ELR (cell line): ENCODE results near the gene CPNE9.
"Not testable (repeated sequence)": the region's sequence is repeated elsewhere in the genome, so short reads cannot be mapped to it uniquely, and the experiment has no call there.

ENCODE experiments used
- DNase-seq: peaks from one replicate; pipeline ENCODE4 v3.0.0-alpha.2; 2015; ENCODE audit warnings: low read depth

CPNE9 gene

DNA sequence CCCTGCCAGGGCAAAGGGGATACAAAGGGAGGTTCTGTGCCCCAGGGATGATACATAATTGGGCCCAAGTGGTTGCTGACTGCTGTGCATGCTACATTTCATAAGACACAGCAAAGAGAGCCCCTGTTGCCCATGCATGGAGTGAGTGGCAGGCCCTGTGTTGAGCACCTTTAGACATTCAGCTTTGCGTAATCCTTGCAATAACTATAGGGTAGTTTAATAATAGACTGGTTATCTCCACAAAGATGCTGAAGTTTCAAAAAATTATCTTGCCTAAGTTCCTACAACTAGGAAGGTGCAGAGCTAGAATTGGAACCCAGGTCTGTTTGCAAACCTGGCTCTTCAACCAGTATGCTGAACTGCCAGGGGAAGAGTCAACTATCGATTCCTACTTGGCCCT lies 44.4 kb downstream of the CPNE9 start:
- DNase-seq: no peak

DNA sequence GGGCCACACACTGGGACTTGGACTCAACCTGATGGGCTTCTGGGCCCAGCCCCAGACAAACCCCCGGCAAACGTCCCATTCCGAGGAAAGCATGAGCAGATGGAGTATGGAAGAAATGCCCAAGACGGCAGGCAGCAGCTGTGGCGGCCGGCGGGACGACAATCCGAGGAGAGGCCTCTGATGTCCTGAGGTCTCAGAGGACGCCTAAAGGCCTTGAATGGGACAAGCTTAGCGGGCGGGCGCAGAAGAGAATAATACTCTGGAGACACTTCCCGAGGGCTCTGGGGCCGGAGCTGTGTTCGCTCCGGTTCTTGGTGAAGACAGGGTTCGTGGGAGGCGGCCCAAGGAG lies 45.6 kb downstream of the CPNE9 start:
- DNase-seq: no peak

DNA sequence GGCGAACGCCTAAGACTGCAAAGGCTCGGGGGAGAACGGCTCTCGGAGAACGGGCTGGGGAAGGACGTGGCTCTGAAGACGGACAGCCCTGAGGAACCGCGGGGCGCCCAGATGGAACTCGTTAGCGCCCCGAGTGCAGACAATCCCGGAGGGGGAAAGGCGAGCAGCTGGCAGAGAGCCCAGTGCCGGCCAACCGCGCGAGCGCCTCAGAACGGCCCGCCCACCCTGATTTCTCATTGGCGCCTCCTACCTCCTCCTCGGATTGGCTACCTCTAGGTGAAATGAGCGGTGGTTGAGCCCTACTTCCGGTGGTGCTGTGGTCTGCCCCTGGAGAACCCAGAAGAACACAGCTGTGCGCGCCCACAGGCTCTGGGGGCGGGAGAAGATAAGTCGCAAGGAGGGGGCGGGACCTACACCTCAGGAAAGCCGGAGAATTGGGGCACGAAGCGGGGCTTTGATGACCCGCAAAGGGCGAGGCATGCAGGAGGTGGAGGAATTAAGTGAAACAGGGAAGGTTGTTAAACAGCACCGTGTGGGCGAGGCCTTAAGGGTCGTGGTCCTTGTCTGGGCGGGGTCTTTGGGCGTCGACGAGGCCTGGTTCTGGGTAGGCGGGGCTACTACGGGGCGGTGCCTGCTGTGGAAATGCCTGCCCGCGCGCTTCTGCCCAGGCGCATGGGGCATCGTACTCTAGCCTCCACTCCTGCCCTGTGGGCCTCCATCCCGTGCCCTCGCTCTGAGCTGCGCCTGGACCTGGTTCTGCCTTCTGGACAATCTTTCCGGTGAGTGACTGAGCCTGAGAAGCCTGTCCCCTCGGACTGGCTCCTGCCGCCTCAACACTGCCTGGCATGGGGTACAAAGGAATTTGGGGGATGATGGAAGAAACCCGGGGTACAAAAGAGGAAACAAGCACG lies 46.3 kb downstream of the CPNE9 start, which contains the start of gene OGG1:
Gene OGG1 (plus strand): TSS at position 308 of the 911 bp plus-strand sequence. CDS start 335 bp downstream, at position 643.
- DNase-seq: peak; percentile 99

DNA sequence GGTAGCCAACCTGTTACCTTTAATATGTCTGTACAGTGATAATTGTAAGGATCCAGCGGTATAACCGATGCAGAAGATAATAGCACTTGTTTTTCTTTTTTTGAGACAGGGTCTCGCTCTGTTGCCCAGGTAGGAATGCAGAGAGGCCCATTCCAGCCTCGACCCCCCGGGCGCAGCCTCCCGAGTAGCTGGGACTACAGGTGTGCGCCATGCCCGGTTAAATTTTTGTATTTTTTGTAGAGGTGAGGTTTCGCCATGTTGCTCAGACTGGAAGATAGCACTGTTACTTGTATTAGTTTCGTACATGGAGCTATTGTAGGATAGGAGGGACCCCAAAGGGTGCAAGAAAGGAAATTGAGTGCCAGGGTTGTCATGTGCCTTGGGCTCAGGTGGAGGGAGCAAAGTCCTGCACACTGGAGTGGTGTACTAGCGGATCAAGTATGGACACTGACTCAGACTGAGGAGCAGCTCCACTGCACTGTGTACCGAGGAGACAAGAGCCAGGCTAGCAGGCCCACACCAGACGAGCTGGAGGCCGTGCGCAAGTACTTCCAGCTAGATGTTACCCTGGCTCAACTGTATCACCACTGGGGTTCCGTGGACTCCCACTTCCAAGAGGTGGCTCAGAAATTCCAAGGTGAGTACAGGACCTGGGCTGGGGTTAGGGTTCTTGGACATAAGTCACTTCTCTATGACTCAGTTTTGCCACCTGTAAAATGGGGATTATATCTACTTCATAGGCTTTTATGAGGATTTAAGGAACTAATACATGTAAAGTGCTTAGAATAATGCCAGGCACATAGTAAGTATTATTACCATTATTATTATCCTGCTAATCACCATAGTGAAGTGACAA lies 47.2 kb downstream of the CPNE9 start:
- peak; percentile 47 for DNase-seq

DNA sequence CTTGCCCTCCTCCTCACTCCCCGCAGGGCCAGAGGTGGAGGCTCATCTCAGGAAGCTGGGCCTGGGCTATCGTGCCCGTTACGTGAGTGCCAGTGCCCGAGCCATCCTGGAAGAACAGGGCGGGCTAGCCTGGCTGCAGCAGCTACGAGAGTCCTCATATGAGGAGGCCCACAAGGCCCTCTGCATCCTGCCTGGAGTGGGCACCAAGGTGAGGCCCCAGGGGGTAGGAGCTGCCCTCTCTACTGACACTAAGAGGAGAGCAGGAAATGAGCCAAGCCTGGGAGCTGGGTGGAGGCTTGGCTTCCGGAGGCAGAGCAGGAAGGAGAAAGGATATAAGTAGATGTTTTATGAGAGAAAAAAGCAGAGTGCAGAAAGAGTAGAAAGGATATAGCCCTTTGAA lies 51.0 kb downstream of the CPNE9 start:
- DNase-seq: peak; percentile 45

DNA sequence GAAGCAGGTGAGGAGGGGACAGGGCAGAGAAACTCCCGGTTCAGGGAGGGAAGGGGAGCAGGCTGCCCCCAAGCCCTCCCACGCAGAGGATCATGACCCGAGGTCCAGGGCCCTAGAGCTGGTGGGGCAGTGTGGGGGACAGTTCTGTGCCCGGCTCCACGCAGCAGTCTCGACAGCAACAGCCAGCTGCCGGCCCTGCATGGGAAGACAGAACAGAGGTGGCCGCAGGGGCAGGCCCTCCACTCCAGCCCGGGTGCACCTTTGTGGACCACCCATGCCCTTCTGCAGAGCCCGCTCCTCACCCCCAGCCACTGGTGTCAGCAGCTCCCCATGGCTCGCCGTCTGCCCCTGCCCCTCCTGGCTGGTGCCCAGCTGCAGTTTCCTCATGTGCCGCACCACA lies 53.8 kb downstream of the CPNE9 start:
- no peak for DNase-seq

DNA sequence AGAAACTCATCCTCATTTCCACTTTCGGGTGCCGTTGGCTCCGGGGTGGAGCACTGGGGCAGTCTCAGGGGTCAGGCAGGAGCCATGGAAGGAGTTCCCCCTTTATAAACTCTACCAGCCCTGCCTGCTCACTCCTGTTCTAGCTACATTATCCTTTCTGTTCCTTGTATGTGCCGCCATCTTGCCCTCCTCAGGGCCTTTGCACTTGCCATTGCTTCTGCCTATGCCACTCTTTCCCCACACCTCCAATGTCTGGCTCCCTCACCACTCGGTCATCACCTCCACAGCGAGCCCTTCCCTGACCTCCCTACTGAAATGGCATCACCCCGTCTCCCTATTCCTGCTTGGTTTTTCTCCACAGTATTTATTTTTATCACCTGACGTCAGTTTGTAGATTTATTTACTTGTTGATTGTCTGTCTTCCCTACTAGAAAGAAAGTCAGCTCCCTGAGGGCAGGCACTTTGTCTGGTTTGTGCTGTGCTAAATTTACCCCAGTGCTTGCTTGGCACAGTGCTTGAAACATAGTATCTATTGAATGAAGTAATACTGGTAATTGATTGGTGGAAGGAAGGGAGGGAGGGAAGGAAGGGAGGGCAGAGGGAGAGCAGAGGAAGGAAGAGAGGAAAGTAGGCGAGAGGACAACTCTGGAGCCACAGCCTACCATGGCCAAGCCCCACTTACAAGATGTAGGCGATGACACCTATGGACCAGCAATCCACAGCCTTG lies 57.3 kb downstream of the CPNE9 start:
- DNase-seq: no peak

DNA sequence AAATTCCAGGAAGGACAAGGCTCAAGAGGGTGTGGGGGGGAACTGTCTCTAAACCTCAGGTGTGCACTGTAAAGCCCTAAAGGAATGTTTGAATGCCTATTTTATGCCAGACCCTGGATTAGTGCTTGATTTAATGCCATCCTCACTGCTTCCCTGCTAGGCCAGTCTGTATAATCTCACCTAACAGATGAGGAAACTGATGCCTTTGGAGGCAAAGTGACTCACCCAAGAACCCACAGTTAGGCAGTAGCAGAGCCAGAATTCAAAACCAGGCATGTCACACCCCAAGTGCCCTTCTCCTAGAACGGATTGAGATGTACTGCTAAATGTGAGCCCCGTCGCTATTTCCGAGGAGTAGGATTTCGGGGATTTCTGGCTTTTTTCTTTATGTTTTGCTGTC lies 58.3 kb downstream of the CPNE9 start:
- no peak for DNase-seq

DNA sequence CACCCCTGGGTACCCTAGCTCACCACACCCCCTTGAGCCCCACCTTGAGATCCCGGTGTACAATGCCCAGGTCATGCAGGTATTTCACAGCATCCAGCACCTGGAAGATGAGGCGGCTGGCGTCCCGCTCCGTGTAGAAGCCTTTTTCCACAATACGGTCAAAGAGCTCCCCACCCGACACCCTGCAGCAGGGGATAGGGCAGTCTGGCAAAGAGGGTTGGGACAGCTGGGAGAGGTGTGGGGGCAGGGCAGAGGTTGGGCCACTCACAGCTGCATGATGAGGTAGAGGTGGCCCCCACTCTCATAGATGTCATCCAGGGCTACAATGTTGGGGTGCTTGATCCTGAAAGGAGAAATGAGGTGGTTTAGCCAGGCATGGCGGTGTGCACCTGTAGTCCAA lies 59.2 kb downstream of the CPNE9 start:
- no peak for DNase-seq

DNA sequence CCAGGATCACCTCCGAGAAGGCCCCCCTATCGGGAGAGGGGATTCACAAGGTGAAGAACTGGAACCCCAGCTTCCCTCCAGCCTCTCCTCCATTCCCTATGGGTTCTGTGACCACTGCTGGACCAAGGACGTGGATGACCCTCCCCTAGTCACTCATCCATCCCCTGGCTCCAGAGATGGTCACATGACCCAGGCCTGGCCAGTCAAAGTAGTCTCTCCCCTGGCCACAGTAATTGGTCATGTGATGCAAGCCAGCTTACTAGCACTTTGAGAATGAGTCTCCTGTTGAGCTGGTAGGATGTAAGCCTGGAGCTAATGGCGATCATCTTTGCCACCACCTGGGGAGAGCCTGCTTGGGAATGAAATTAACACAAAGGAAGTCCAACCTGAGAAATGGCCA lies 62.2 kb downstream of the CPNE9 start:
- DNase-seq: no peak

DNA sequence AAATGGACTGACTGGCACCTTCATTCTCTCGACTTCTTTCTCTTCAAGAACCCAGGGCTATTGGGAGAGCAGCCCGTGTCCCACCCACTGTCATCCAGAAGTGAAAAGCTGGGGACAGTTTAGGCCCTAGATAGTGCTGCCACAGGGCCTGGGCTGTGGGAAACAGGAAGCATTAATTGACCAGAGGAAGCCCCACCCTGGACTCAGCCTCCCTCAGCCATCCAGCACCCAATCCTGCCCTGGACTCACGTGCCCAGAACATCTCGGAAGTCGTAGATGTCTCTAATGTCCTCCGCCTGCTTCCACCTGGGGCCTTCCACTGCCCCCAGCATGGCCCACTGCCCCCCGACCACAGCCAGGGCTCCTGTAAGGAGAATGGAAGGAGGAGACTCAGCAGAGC lies 63.8 kb downstream of the CPNE9 start:
- no peak for DNase-seq

DNA sequence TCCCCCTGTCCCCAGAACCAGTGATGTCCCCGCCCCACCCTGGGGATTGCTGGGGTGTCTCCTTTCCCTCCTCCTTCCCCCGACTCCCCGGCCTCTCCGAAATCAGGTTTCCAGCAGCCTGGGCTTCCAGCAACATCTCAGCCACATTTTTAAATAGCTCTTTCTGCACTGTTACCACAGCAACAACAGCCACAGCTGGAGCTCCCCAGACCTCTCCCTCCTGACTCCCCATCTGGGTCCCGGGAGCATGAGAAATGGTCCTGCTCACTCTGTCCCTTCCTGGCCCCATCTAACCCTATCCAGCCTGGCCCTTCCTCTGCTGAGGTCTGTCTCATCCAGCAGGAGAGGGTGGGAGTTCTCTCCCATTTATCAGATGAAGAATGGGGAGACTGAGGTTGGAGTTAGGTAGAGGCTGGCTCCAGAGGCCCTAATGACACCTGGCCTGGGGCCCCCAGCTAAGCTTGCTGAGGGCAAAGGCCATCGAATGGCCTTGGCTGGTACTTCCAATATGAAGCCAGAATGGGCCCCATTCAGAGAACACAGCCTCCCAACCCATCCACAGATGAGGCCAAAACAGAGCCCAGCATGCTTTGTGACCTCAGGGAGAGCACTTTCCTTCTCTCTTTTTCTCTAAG lies 64.6 kb downstream of the CPNE9 start:
- DNase-seq: no peak

DNA sequence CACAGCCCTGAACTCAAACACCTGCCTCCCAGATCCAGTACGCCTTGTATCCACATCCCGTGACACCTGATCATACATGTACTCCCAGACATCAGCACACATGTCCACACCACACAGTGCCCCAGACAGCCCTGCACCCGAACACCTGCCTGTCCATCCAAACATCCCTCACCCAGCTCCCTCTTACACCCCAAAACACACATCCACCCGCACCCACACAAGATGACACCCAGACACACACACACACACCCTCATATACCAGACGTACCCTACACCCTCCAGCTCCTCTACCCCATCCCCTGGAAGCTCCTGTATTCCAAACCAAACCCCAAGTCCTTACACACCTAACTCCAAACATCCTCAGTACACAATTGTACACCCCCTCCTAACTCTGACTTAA lies 65.4 kb downstream of the CPNE9 start:
- no peak for DNase-seq

DNA sequence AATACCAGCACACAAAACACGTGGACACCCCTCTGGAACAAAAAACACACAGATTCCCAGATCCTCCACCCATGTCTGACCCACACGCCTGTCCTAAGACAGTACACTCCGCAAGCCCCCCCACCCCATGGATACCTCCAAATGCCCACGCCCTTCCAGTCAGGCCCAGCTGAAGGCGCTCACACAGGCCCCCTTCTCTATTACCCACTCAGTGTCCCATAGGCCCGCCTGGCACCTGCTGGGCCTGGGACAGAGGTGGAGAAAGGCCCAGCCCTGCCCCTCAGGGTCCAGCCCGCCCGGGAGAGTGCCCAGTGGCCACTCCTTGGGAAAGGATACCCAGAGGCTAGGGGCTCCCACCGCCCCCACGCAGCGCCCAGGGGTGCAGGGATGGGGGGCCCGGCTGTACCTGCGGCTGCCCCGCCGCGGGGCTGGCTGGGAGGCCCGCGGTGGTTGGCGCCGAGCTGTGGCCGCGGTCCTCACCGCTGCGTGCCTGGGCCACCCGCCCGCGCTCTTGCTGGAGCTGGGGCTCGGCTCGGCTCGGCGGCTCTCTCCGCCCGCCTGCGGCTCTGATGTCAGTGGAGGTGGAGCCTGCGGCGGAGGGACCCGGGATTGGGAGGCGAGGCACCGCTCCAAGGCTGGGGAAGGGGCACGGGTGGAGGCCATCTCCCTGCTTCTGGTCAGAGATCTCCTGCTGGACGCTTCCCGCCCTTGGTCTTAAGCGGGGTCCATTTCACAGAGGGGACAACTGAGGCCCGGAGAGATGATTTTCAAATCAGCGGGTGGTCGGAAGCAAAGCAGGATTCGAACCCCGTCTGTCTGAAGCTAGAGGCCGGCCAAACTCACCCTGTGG lies 66.0 kb downstream of the CPNE9 start, which contains the start of gene CAMK1:
Gene CAMK1 (minus strand): TSS at position 522 of the 850 bp plus-strand sequence. CDS start 2,198 bp downstream, outside the sequence.
- peak; percentile 75 for DNase-seq

DNA sequence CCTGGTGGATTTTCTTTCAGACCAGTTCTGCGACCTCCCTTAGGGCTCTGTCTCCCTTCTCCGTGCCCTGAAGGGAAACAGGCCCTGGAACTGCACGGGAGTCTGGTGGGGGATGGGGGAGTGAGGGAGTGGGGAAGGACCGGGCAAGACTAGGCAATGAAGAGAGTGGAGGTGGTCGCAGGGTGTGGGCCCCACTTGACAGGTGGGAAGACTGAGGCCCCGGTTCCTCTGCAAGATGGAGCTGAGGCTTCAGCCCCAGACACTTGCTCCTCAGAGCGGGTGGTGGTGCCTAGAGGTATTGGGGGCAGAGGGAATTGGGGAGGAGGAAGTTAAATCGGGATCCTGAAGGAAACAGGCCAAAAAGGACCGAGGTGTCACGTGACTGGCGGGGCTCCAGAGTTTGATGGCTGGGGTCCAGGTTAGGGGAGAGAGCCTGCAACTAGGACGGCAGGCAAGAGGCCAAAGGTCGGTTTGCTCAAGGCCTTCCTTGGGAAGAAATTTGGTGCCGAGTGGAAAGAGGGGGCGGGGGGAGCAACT lies 66.7 kb downstream of the CPNE9 start:
- no peak for DNase-seq

DNA sequence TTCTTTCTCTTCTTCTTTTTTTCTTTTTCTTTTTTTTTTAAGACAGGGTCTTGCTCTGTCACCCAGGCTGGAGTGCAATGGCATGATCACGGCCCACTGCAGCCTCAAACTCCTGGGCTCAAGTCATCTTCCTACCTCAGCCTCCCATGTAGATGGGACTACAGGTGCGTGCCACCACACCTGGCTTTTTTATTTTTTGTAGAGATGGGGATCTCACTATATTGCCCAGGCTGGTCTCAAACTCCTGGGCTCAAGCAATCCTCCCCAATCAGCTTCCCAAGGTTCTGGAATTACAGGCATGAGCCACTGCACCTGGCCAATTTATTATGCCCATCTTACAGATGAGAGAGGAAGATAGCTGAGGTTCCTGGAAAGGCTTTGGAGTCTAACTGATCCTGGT lies 67.4 kb downstream of the CPNE9 start:
- DNase-seq: not testable (repeated sequence)

DNA sequence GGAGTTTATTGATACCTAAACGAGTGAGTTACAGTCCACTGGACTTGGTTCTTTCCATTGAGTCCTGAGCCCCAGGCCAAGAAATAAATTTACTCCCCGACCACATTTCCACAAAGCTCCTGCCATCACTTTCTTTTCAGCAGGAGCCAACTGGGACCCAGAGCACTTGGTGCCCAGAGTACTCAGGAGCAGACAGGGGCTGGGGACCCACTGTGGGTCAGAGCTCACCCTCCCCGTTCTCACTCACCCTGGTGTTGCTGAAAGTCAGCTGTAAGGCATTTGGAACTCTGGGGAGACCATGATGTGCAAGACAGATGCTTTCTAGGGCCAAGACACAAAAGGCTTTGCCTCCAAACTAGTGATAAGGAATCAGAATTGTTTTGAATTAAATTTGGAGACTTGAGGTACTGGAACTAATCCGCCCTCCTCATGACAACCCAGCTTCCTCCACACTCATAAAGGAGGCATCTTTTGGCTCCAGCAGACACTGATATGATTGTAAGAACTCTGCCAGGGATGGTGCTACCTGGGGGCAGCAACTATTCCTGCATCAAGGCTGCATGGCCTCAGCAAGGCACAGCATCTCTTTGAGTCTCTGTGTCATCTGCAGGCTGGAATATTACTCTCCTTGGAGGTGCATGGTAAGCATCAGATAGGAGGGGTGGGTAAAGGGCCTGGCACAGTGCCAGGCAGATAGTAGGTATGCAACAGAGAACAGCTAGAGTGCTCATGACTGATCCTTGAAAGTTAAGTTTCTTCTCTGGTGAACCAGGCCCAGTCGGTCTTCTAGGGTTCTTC lies 73.5 kb downstream of the CPNE9 start:
- DNase-seq: no peak

DNA sequence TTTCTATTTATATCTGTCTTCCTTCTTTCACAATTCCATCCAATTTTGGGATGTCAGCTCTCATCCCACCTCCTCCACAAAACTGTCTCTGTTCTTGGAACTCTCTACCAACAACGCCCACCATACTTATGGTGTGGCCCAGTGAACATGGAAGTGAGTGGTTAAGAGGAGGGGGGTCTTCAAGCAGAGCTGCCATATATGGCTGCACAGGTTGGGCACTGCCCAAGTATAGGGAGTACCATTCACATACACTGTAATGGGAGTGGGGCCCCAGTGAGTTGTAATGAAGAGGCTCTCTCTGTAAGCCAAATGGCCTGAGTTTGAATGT lies 74.0 kb downstream of the CPNE9 start:
- no peak for DNase-seq

DNA sequence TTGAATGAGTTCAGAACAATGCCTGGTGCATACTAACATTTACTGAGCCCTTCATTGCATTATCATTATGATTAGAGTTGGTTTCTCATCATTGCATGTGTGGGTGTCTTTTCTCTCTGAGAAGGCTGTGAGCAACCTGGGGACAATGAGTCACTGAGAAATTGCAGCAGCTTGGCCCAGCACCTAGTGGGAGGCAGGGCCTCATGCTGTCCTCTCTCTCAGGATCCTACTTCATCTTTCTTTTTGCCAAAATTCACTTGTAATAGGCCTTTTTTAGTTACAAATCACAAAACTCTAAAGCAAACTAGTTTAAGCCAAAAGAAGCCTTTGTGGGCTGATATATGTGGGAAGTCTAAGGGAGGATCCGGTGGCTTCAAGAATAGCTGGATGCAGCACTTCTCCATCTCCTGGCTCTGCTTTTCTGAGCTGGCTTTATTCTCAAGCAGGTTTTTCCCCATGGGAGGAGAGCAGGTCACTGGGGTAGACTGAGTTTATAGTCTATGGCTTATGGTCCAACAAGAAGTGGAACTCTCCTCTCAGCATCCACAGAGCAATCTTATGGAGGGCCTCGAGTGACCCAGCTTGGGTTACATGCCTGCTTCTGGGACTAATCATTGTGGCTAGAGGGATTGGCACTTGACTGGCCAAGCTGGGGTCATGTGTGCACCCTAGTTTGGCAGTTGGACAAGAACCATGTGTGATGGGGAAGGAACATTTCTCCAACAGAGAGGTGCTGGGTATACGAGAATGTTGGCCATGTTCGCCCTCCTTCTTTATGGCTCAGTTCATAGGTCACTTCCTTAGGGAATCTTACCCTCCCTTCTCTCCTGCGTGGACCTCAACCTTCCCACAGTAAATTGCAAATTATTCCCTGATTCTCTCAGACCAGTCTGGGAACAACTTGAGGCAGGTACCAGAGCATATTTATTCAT lies 74.8 kb downstream of the CPNE9 start:
- DNase-seq: peak; percentile 61
